Esophagus muscularis mucosa (tissue), 4 donors: ENCODE results near the gene ATP1B2. TPM values are rescaled to one million over a fixed set of nuclear protein-coding genes. Genes with fewer than 3 reads are reported as not detected.

ENCODE experiments used
- DNase-seq: peaks from one replicate; pipeline ENCODE4 v3.0.0-alpha.2; 2017; ENCODE audit errors: extremely low spot score
- H3K27ac ChIP-seq, 4 donors: fragments of 200-600 bp; sonication (generic); replicated peaks in 1 of 4; 1 replicate in 3 of 4; 2 replicates in 1 of 4; pipeline ENCODE4 v1.5.1; 2016 to 2019; ENCODE audit warnings: mild to moderate bottlenecking in 1 of 4
- H3K27me3 ChIP-seq, 4 donors: fragments of 200-600 bp; sonication (generic); one replicate each; pipeline versions ENCODE4 v1.5.1 to v1.6.0; 2016 to 2019
- H3K36me3 ChIP-seq, 4 donors: fragments of 200-600 bp; sonication (generic); one replicate each; pipeline ENCODE4 v1.5.1; 2016 to 2019
- H3K4me1 ChIP-seq, 4 donors: fragments of 200-600 bp; sonication (generic); one replicate each; pipeline ENCODE4 v1.5.1; 2016 to 2019
- H3K4me3 ChIP-seq, 4 donors: fragments of 200-600 bp; sonication (generic); 1 replicate in 2 of 4; 2 replicates in 2 of 4; pipeline ENCODE4 v1.5.1; 2016 to 2019; ENCODE audit warnings: mild to moderate bottlenecking in 4 of 4, moderate library complexity in 1 of 4
- H3K9me3 ChIP-seq, 4 donors: fragments of 200-600 bp; sonication (generic); 1 replicate in 3 of 4; 2 replicates in 1 of 4; pipeline ENCODE4 v1.5.1; 2016 to 2019
- EP300 ChIP-seq: sonication (generic); formaldehyde crosslinking; IDR thresholded peaks from one replicate; pipeline ENCODE4 v1.6.1; 2017; ENCODE audit warnings: antibody characterized with exemption
- POLR2A ChIP-seq: fragments of 450-650 bp; IDR thresholded peaks from one replicate; pipeline ENCODE4 v1.6.1; 2017; ENCODE audit warnings: antibody characterized with exemption, moderate library complexity, mild to moderate bottlenecking, low read depth
- POLR2AphosphoS5 ChIP-seq, 2 donors: sonication (generic); formaldehyde crosslinking; IDR thresholded peaks; one replicate each; pipeline ENCODE4 v1.6.1; 2017; ENCODE audit warnings: antibody characterized with exemption in 2 of 2
- WGBS: methylation state at CpG from one replicate; pipeline ENCODE4 v1.1.5; 2018; 5-methylcytosine and 5-hydroxymethylcytosine counted together
- intact Hi-C: fragments of 100-400 bp; cut with DNase I; formaldehyde crosslinking; loops from one replicate; pipeline ENCODE4 v1.15.1; 2023
- total RNA-seq, 4 donors: library from RNA; depleted of rRNA; stranded (reverse); fragments of >200 nt; gene quantifications; one replicate each; pipeline versions ENCODE4 v1.1.0 to v1.2.1, GENCODE V29; 2016
- TF ChIP-seq, protein P1 (sequence below), 3 experiments: fragments of 200-600 bp in 2 of 3; fragments of 450-650 bp in 1 of 3; sonication (generic) in 2 of 3; IDR thresholded peaks; one replicate each; pipeline ENCODE4 v1.5.1; 2017 to 2019; ENCODE audit warnings: antibody characterized with exemption in 3 of 3, mild to moderate bottlenecking in 2 of 3, moderate library complexity in 1 of 3

ATP1B2 gene
- total RNA-seq, 4 donors from 2014 or later = 1.6 to 2.9 (median 2.2) TPM

DNA sequence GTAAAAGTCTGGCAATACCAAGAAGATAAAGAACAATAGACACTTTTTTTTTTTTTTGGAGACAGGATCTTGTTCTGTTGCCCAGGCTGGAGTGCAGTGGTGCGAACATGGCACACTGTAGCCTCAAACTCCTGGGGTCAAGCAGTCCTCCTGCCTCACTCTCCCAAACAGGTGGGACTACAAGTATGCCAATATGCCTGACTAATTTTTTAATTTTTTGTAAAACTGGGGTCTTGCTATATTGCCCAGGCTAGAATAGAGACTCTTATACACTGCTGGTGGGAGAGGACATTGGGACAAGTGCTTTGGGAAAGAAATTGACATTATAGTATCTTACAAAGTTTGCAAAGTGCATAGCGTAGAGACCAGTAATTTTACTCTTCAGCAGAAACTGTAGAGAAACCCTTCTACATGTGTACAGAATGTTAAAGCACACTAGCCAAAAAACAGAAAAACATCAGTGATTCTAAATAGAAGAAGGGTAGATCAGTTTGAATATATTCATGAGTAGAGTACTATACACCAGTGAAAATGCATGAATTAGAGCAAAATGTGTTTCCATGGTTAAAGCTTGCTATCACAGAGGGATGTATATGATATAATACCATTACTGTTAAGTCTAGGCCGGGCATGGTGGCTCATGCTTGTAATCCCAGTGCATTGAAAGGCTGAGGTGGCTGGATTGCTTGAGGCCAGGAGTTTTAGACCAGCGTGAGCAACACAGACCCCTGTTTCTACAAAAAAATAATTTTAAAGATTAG, 47.3 kb downstream of the ATP1B2 start:
- H3K36me3 ChIP-seq = peaks cover 27 to 57% (median 35%) of the 10 kb centered on the region in 4 donors
- WGBS = 98% methylated on average over 4 of the region's 4 CpGs
- intact Hi-C loops = no loop called here
- H3K9me3 ChIP-seq = no peaks in the 10 kb centered on the region
- no peak overlapping the region for H3K4me3 ChIP-seq
- H3K27ac ChIP-seq = no peak overlapping the region
- no peak for DNase-seq
- TF ChIP-seq POLR2A = no peak
- no peak for TF ChIP-seq POLR2AphosphoS5 (IDR thresholded peaks at IDR 0.05)
- TF ChIP-seq, protein P1, sequence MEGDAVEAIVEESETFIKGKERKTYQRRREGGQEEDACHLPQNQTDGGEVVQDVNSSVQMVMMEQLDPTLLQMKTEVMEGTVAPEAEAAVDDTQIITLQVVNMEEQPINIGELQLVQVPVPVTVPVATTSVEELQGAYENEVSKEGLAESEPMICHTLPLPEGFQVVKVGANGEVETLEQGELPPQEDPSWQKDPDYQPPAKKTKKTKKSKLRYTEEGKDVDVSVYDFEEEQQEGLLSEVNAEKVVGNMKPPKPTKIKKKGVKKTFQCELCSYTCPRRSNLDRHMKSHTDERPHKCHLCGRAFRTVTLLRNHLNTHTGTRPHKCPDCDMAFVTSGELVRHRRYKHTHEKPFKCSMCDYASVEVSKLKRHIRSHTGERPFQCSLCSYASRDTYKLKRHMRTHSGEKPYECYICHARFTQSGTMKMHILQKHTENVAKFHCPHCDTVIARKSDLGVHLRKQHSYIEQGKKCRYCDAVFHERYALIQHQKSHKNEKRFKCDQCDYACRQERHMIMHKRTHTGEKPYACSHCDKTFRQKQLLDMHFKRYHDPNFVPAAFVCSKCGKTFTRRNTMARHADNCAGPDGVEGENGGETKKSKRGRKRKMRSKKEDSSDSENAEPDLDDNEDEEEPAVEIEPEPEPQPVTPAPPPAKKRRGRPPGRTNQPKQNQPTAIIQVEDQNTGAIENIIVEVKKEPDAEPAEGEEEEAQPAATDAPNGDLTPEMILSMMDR (IDR thresholded peaks at IDR 0.05) = no peak
- TF ChIP-seq EP300 = no peak
- no peaks in the 10 kb centered on the region for H3K4me1 ChIP-seq
- H3K27me3 ChIP-seq = peaks cover 0 to 27% (median 0%) of the 10 kb centered on the region in 4 donors

DNA sequence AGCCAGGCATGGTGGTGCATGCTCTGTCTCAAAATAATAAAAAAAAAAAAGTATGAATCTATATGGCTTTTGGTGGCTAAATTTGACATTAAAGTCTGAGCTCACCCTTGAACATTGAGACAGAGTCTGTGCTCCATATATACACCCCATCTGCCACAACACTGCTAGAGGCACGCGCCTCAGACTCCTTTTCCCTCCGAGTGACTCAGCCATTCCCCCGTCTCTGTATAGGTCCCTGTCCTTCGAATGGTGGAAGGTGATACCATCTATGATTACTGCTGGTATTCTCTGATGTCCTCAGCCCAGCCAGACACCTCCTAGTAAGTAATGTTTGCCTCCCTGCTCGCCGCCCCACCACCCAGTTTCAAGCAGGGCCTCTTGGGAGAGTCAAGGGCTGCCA, 49.8 kb downstream of the ATP1B2 start:
- 90% methylated on average over 7 of the region's 7 CpGs for WGBS

DNA sequence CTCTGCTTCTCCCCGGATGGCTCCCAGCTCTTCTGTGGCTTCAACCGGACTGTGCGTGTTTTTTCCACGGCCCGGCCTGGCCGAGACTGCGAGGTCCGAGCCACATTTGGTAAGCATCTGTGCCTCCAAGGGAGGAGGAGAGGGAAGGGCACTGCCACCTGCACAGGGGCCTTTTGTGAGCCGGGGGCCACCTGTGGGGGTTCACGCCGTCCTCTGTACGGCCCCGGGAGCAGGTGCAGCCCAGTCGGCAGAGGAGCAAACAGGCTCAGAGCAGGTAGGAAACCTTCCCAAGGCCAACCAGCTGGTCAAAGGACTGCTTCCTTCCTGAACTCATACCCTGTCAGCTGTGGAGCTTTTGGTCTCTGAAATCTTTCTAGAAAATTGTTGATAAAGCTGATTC, 51.0 kb downstream of the ATP1B2 start:
- intact Hi-C loops = no loop called here
- H3K27me3 ChIP-seq = peaks cover 0 to 64% (median 23%) of the 10 kb centered on the region in 4 donors
- peaks cover 21 to 34% (median 28%) of the 10 kb centered on the region in 4 donors for H3K36me3 ChIP-seq
- DNase-seq = no peak
- peaks cover 16 to 27% (median 22%) of the 10 kb centered on the region in 4 donors for H3K4me1 ChIP-seq
- no peak for TF ChIP-seq POLR2A
- no peak for TF ChIP-seq EP300
- TF ChIP-seq, protein P1 (IDR thresholded peaks at IDR 0.05) = no peak
- TF ChIP-seq POLR2AphosphoS5 (IDR thresholded peaks at IDR 0.05) = no peak
- 96% methylated on average over 12 of the region's 14 CpGs for WGBS
- no peaks in the 10 kb centered on the region for H3K9me3 ChIP-seq
- H3K4me3 ChIP-seq = no peak overlapping the region
- no peak overlapping the region for H3K27ac ChIP-seq

More for the DNA sequence above, 49.8 kb downstream of the ATP1B2 start:
- Histone ChIP-seq H3K27me3 (peaks cover 0 to 52% (median 16%) of the 10 kb centered on the region in 4 donors), H3K9me3 (no peaks in the 10 kb centered on the region), H3K4me1 (peaks cover 12 to 23% (median 19%) of the 10 kb centered on the region in 4 donors), H3K4me3 (no peak overlapping the region), H3K27ac (no peak overlapping the region), H3K36me3 (peaks cover 24 to 39% (median 32%) of the 10 kb centered on the region in 4 donors)
- DNase-seq = no peak
- intact Hi-C loops = no loop called here
- TF ChIP-seq EP300 (no peak), POLR2AphosphoS5 (IDR thresholded peaks at IDR 0.05) (no peak), POLR2A (no peak)
- TF ChIP-seq, protein P1 (IDR thresholded peaks at IDR 0.05) = no peak

DNA sequence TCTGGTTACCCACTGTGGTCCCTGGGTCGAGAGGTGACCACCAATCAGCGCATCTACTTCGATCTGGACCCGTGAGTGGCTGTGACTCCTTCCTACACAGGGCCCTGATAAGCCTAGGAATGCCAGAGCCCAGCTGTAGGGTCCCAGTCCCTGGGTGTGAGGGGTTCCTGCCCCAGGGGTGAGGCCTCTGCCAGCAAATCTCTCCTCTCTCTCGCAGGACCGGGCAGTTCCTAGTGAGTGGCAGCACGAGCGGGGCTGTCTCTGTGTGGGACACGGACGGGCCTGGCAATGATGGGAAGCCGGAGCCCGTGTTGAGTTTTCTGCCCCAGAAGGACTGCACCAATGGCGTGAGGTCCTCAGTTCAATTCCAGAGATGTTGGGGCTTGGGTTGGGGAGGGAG, 52.0 kb downstream of the ATP1B2 start:
- Histone ChIP-seq H3K27ac (no peak overlapping the region), H3K36me3 (peaks cover 21 to 34% (median 28%) of the 10 kb centered on the region in 4 donors), H3K27me3 (peaks cover 0 to 75% (median 27%) of the 10 kb centered on the region in 4 donors), H3K4me1 (peaks cover 16 to 27% (median 22%) of the 10 kb centered on the region in 4 donors), H3K4me3 (no peak overlapping the region), H3K9me3 (no peaks in the 10 kb centered on the region)
- TF ChIP-seq POLR2AphosphoS5 (IDR thresholded peaks at IDR 0.05) = no peak
- TF ChIP-seq, protein P1 (IDR thresholded peaks at IDR 0.05) = no peak
- WGBS = 91% methylated on average over 10 of the region's 13 CpGs
- no peak for DNase-seq
- intact Hi-C loops = no loop called here
